ENCODE data around the gene DAGLA.

DAGLA gene

GRCh38 chr11:61712846-61713245 lies 32.7 kb downstream of the DAGLA start:
- DNase-seq = no peak

DNA sequence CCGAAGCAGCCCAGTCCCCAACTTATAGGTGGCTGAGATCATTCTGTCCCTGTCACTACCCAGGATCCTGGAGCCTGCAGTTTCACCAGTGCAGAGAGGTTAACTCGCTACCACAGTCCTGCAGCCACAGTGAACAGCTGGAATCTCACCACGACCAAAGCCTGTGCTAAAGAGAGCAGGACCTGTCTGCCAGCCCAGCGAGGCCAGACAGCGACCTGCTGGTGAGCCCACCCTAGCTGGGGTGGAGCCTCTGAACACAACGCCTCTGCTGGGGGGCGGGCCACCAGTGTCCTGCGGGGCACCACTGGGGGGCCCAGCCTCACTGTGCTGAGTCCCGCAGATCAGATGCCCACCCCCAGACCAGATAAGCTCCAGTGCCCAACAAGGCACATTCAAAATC lies 33.3 kb downstream of the DAGLA start:
- no peak for DNase-seq

GRCh38 chr11:61713906-61714305 lies 33.7 kb downstream of the DAGLA start:
- DNase-seq = no peak

DNA sequence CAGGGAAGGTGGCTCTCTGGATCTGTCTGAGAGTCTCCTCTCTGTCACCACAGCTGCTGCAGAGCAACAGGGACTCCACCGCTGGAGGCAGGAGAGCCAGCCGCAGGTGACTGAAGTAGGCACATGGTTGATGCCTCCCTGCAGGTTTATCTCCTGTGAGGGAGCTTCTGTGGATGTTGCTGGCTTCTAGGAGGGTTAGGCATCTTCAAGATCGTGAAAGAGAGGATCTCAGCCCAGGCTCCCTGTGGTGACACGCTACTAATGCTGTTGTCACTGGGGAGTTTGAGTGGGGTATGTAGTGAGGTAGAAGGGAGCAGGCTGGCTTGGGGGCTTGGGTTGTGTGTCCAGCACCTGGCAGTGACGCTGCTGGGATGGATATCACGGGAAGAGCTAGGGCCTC lies 34.1 kb downstream of the DAGLA start:
- DNase-seq = no peak

DNA sequence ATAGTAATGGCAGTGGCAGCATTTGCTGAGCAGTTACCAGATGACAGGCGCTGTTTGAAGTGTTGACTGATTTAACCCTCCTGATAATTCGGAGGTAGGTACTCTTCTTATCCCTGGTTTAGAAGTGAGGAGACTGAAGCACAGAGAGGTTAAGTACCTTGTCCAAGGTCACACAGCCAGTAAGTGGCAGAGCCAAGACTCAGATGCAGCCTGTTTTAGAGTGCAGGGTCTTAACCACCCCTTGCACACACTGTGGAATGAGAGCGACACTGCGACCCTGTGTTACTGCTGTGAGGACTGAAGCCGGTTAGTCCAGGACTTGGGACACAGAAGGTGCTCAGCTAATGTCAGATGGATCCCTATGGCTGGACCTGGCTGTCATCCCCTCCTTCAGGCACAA lies 34.7 kb downstream of the DAGLA start:
- DNase-seq = no peak

DNA sequence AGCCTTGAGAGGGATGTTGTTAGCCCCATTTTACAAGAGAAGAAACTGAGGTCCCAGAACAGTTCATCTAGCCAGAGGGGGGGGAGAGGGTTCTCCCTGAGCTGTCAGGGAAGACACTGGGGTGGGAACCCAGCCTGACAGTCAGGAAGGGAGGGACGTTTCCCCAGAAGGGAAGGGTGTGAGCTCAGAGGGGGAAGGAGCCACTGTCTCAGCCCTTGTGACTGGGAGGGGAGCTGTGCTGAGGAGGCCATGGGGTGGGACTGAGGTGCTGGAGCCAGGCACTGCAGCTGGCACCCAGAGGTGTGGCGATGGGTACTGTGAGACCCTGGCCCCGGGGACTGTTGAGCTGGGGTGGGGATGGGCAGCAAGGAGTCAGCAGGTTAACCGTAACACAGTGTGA lies 35.7 kb downstream of the DAGLA start:
- no peak for DNase-seq

- no peak for DNase-seq
Measured at GRCh38 chr11:61716478-61717285, 36.5 kb downstream of the DAGLA start.

DNA sequence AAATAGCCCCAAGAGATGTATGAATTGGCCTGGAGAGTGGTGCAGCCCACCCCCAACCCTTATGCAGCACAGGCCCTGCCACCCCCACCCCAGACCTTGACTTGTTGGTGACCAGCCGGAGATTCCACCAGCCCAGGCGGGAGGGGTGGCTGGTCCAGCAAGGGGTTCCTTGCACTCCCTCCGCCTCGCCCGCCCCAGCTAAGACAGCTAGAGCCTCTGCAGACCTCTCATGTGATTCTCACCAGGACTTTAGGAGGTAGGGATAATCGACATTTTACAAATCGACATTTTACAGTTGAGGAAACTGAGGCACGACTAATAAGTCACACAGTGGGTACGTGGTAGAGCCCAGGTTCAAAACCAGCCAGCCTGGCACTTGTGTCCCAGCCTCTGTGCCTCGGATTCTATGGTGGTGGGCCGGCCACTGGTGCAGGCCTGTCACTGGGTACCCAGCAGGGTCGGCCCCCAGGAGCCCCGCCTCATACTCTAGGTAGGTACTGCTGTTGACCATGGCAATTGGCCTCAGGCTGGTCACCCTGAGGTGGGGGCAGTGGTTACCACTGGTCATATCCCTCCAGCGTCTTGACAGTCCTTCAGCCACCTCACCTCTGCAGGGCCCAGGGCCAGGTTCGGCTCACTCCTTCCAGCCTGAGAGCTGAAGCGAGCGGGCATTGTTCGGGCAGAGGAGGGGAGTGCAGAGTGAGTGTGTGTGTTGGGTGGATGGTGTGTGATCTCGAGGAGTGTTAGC lies 37.3 kb downstream of the DAGLA start:
- DNase-seq = no peak

DNA sequence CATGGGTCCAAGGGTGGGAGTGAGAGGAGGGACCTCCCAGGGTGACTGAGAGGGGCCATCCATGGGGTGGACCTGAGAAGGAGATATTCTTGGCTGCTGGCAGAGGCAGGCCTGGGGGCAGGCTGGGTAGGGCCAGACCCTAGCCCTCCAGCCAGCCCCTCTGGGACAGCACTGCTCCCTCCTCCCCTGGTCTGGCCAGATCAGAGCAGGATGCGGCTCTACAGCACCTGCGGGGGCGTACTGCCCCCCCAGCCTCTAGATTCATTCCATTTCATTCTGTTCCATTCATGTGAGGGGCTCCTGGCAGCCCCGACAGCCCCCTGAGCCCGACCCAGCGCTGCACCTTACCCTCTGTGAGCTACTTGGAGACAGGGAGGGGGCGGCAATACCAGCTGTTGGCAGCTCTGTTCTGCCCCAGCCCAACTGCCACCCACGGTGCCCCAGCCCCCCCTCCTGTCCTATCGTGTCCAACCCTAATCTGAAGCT lies 37.9 kb downstream of the DAGLA start:
- DNase-seq = no peak

GRCh38 chr11:61718621-61719302 lies 38.6 kb downstream of the DAGLA start:
- DNase-seq = no peak

- no peak for DNase-seq
Measured at GRCh38 chr11:61719978-61720377, 39.8 kb downstream of the DAGLA start.

DNA sequence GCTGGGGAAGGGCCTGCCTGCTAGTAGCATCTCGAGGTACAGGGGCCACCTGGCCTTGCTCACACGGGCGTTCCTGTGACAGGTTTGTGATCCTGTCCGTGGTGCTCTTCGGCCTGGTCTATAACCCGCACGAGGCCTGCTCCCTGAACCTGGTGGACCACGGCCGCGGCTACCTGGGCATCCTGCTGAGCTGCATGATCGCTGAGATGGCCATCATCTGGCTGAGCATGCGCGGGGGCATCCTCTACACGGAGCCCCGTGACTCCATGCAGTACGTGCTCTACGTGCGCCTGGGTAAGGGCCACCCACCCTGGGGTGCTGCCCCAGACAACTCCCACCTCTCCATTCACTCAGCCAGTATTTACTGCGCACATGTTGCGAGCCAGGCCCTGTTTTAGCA lies 40.4 kb downstream of the DAGLA start:
- no peak for DNase-seq

DNA sequence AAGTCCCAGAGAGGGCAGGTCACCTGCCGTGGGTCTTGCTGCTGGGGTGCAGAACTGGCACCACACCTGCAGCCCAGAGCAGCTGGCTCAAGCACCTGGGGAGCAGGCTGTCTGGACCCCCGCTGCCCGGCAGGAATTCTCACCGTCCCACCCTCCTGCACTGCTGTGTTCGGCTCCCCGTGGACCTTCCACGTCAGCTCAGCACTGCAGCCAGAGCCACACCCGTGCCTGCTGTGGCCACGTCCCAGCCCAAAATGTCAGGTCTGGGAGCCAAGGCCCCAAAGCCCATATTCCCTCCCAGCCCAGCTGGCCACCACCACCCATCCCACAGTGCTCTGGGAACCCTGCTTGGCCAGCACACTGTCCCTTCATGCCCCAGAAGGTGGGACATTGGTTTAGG lies 44.2 kb downstream of the DAGLA start:
- no peak for DNase-seq

DNA sequence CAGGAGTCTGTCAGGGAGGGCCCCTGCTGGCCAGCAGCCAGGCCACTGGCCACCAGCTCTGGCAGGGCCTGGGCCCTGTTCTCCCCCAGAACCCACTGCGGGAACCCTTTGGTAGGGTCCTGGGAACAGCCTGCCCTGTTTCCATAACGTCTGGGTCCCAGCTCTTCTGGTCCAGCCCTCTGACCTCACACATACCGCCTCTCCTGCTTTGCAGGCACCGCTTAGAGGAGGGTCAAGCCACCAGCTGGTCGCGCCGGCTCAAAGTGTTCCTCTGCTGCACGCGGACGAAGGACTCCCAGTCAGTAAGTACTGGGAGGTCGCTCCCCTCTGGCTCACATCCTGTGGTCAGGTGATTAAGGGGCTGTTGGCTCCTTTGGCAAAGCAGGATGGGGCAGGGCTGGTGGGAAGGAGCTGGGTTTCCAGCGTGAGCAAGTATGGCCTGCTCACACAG lies 45.6 kb downstream of the DAGLA start:
- no peak for DNase-seq

DNA sequence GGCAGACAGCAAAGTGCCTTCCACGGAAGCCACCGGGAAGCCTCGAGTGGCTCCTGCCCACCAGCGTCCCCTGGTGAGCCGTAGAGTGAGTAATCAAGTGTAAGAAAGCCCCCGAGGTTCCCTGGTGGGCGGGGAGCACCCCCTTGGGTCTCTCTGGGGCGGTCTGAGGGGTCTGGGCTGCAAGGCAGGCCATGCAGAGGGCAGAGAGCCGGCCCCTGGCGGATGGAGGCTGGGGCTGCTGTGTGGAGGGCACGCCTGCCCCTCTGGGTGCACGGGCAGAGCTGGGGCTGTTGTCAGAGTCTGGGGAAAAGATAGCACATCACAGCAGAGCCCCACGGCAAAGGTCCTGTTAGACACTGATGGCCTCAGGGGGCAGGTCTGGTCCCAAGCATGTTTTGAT lies 46.6 kb downstream of the DAGLA start:
- DNase-seq = no peak

GRCh38 chr11:61727401-61727811 lies 47.2 kb downstream of the DAGLA start:
- no peak for DNase-seq

DNA sequence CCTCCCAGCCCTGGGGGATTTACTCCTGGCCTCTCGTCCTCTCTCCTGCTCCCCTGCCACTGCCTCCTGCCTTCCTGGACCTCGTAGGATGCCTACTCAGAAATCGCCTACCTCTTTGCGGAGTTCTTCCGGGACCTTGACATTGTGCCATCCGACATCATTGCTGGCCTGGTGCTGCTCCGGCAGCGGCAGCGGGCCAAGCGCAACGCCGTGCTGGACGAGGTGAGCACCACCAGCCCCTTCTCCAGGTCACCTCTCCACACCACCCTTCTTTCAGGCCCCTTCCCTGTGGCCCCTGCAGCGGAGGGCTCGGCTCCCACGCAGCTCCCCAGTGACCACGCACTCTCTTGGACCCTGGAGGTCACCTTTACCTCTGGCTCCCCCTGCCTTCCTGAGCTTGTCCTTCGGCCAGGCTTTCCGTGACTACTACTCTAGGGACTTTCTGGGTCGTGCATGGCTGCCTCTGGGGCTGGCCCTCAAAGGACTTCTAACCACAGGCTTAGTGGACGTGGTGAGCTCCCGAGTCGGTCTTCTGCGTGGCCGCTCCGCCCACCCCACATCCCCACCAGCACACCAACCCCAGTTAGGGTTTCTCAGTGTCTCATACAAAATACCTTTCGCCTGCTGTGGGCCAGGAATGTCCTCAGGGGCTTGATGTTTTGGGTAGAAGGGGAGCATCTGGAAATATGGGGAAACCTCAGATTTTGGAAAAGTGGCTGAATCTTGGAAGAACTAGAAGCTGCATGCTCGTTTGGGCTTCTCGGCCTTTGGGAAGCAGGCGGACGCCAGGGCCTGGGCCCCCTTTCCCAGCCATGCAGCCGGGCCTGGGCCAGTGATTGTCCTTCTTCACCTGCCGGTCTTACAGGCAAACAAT lies 48.1 kb downstream of the DAGLA start:
- no peak for DNase-seq

- no peak for DNase-seq
Measured at GRCh38 chr11:61728940-61729219, 48.7 kb downstream of the DAGLA start.

DNA sequence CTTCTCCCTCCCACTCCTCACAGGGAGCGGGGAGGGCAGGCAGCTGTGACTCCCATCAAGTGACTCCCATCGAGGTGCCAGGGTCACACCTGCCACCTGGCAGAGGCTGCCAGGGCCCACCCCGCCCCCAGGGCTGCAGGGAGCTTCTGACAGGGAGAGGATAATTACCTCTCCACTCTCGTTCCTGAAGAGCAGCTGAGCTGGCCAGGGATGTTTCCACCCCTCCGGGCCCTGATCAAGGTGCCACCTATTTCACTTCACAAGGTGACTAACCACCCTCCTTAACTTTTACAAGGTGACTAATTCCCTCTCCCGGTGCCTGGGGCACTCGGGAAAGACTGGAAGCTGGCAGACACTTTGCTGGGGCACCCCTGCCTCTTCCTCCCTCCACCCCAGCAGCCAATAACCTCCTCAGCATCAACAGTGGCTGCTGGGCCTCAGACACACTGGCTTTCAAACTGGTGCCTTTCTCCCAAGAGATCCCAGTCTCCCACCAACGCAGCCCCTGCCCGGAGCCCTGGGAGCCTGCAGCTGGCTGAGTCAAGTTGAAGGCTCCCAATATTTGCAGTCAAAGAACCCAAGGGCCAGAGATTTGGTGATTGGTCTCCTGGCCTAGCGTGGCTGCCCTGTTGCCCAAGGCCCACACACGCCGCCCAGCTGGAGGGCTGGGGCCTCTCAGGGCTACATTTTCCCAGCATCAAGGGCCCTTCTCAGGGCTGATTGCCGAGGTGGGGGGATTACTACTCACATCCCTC lies 50.2 kb downstream of the DAGLA start:
- DNase-seq = peak; percentile 90

GRCh38 chr11:61731211-61731951 lies 51.2 kb downstream of the DAGLA start:
- DNase-seq = no peak

DNA sequence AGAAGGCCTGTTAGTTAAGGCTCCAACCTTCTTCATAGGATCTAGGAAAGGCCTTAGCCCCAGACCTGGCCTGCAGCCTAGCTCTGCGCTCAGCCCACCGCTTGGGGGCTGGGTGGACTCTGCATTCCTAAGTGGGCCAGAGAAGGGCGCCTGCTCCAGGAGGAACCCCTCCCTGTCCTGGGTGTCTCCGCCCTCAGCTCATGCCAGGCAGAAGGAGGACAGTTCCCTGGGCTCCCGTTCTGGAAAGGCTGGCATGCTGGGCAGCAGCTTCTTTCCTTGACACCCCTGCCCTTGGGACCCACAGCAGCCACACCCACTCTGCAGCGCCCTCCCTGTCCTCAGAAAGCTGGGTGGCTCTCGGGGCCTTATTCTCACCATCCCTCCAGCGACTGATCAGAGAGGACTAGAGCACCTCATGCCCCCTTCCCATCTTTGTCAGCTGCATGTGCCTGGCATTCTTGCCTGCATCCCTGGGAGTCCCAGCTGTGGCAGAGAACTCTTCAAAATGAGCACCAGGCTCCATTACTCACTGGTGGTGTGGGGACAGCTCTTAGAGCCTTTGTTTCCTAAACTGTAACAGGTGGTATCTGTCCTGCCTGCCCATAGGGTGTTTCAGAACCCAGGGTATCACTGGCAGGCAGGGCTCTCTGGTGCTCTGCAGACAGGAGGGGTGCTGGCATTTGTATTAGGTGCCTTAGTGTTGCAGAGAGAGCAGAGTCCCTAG lies 51.9 kb downstream of the DAGLA start:
- DNase-seq = no peak
